Ectodermal cell (in vitro differentiated cells): ENCODE results near the gene PDCD11.

Experiments
- H3K27ac ChIP-seq: 2 replicates; pipeline ENCODE4 v1.7.0; 2013; ENCODE audit warnings: mild to moderate bottlenecking, low read depth, low read length; ENCODE audit not compliant: insufficient read depth, poor library complexity, severe bottlenecking
- H3K27me3 ChIP-seq: 2 replicates; pipeline ENCODE4 v1.7.0; 2013; ENCODE audit warnings: mild to moderate bottlenecking, low read length; ENCODE audit not compliant: insufficient read depth, control insufficient read depth, poor library complexity, severe bottlenecking
- H3K36me3 ChIP-seq: one replicate; pipeline ENCODE4 v1.7.0; 2013; ENCODE audit warnings: low read length; ENCODE audit not compliant: control insufficient read depth, insufficient read depth
- H3K4me1 ChIP-seq: one replicate; pipeline ENCODE4 v1.7.0; 2013; ENCODE audit warnings: low read length; ENCODE audit not compliant: control insufficient read depth, insufficient read depth
- H3K4me3 ChIP-seq: 2 replicates; pipeline ENCODE4 v1.7.0; 2013; ENCODE audit warnings: low read depth, low read length, control low read depth; ENCODE audit not compliant: insufficient read depth
- H3K9me3 ChIP-seq: 2 replicates; pipeline ENCODE4 v1.7.0; 2013; ENCODE audit warnings: mild to moderate bottlenecking, low read length, moderate library complexity; ENCODE audit not compliant: control insufficient read depth
- WGBS, 2 experiments: methylation state at CpG; one replicate each; pipeline ENCODE4 v1.1.7; 2013; ENCODE audit warnings: missing lambda C conversion rate in 2 of 2; 5-methylcytosine and 5-hydroxymethylcytosine counted together

PDCD11 gene

DNA sequence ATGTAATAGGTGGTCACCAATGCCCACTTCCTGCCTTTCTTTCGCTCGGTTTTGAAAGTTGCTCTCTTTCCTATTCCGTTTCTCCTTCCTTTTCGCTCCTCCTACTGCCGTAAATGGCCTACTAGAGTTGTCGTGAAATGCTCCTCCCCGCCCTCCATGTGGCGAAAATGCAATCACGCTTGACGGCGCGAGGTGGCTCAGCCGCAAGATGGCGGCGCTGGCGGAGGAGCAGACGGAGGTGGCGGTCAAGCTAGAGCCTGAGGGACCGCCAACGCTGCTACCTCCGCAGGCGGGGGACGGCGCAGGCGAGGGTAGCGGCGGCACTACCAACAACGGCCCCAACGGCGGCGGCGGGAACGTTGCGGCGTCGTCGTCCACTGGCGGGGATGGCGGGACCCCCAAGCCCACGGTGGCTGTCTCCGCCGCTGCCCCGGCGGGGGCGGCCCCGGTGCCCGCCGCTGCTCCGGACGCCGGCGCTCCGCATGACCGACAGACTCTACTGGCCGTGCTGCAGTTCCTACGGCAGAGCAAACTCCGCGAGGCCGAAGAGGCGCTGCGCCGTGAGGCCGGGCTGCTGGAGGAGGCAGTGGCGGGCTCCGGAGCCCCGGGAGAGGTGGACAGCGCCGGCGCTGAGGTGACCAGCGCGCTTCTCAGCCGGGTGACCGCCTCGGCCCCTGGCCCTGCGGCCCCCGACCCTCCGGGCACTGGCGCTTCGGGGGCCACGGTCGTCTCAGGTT lies 28.5 kb upstream of the PDCD11 start, which contains the start of gene TAF5:
TAF5 (plus strand) TSS at position 195 of the 737 bp plus-strand sequence; CDS start at position 209, 14 bp downstream.
- Histone ChIP-seq H3K27ac (peak within 1 kb of the TSS; percentile 18), H3K4me1 (peaks cover 3% of the 10 kb centered on the region), H3K36me3 (no peaks in the 10 kb centered on the region), H3K9me3 (no peaks in the 10 kb centered on the region), H3K4me3 (peak within 1 kb of the TSS; percentile 83), H3K27me3 (no peaks in the 10 kb centered on the region)
- 0% methylated on average over 81 of the region's 81 CpGs for WGBS, 2 experiments

DNA sequence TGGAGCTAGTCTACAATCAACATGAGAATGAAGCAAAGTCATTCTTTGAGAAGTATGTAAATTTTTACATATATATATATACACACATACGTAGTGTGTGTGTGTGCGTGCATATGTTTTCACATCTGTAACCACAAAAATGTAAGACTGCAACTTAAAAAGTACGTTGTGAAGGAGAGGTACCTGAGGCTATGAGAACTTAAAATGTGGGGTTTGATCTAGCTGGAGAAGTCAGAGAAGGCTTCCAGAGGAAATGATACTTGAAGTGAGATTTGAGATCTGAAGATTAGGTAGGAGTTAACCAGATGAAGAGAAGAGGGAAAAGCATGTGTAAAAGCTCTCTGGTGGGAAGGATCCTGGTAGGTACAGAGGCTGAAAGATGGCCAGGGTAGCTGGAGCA lies 22.9 kb upstream of the PDCD11 start:
- peaks cover 3% of the 10 kb centered on the region for H3K4me1 ChIP-seq
- WGBS, 2 experiments = 92 to 95% methylated on average over 1 of the region's 3 CpGs
- no peak overlapping the region for H3K27ac ChIP-seq
- H3K27me3 ChIP-seq = no peaks in the 10 kb centered on the region
- H3K36me3 ChIP-seq = peaks cover 10% of the 10 kb centered on the region
- H3K9me3 ChIP-seq = no peaks in the 10 kb centered on the region
- H3K4me3 ChIP-seq = no peak overlapping the region

DNA sequence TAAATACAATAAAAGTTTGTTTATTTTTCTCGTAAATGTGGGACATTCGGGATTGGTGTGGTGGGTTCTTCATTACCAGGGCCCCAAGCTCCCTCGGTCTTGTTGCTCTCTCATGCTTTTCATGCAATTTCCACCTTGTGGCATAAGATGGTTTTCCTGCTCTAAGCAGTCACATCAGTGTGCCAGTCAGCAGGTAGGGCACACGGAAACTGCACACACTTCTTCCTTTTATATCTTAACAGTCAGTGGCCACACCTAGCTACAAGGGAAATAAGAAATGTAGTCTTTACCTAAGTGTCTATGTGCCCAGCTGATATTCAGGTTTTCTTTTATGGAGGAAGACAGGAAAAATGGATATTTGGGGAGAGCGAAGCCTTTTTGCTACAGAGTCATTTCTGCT lies 22.2 kb upstream of the PDCD11 start:
- H3K4me3 ChIP-seq = no peak overlapping the region
- peaks cover 3% of the 10 kb centered on the region for H3K4me1 ChIP-seq
- no peaks in the 10 kb centered on the region for H3K9me3 ChIP-seq
- H3K36me3 ChIP-seq = peaks cover 10% of the 10 kb centered on the region
- H3K27ac ChIP-seq = no peak overlapping the region
- WGBS, 2 experiments = 94 to 97% methylated on average over 5 of the region's 5 CpGs
- H3K27me3 ChIP-seq = no peaks in the 10 kb centered on the region

DNA sequence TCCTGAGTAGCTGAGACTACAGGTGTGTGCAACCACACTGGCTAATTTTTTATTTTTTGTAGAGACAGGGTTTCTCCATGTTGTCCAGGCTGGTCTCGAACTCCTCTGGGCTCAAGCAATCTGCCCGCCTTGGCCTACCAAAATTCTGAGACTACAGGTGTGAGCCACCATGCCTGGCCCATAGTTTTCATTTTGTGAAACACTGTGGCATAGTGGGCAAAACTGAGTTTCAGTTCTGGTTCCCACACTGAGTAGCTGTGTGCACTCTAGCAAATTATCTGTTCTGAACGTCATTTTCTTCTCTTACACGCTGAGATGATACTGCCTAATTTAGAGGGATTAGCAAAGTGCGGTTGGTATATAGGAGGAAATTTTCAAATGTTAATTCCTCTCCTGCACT lies 13.7 kb upstream of the PDCD11 start:
- no peaks in the 10 kb centered on the region for H3K4me1 ChIP-seq
- no peak overlapping the region for H3K27ac ChIP-seq
- no peaks in the 10 kb centered on the region for H3K9me3 ChIP-seq
- H3K4me3 ChIP-seq = no peak overlapping the region
- 95 to 98% methylated on average over 4 to 5 of the region's 5 CpGs for WGBS, 2 experiments
- H3K27me3 ChIP-seq = no peaks in the 10 kb centered on the region
- peaks cover 2% of the 10 kb centered on the region for H3K36me3 ChIP-seq

DNA sequence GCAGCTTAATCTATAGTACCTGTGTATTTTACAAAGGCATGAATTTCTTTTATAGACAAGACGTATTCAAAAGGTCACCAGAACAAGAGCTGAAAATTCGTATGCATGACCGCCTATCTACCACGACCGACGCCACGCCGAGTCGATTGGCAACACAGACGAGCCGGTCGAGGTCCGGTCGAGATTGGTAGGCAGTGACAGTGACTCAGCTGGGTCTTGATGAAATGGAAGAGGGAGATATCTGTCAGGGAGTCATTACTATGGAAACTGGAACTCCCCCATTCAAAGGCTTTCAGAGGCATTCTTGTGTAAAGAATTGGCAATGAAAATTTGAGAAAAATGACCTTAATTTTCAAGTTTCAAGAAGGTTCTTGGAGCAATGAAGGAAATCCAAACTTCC lies 2.2 kb upstream of the PDCD11 start:
- no peaks in the 10 kb centered on the region for H3K27me3 ChIP-seq
- H3K9me3 ChIP-seq = no peaks in the 10 kb centered on the region
- 96% methylated on average over 14 of the region's 14 CpGs for WGBS, 2 experiments
- H3K4me1 ChIP-seq = peaks cover 10% of the 10 kb centered on the region
- no peak overlapping the region for H3K27ac ChIP-seq
- peaks cover 13% of the 10 kb centered on the region for H3K36me3 ChIP-seq
- no peak overlapping the region for H3K4me3 ChIP-seq

DNA sequence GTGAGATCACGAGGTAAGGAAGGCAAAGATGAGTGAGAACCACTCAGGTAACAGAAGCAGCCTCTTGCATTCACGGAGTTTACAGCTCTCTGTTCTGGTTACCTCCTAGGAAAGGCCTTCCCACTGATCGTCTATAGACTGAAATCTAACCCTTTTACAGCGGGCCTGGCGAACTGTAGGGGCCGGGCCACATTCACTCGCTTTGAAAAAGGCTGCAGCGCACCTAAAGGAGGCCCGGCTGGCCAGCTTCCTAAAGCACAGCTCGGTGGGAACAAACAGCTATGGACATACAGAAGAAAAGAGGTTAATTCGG lies 716 bp upstream of the PDCD11 start:
- H3K27me3 ChIP-seq = no peaks in the 10 kb centered on the region
- H3K4me1 ChIP-seq = peaks cover 10% of the 10 kb centered on the region
- no peaks in the 10 kb centered on the region for H3K9me3 ChIP-seq
- no peak overlapping the region for H3K27ac ChIP-seq
- peaks cover 19% of the 10 kb centered on the region for H3K36me3 ChIP-seq
- WGBS, 2 experiments = 6 to 8% methylated on average over 11 of the region's 11 CpGs
- peak overlapping the region; percentile 86 for H3K4me3 ChIP-seq

DNA sequence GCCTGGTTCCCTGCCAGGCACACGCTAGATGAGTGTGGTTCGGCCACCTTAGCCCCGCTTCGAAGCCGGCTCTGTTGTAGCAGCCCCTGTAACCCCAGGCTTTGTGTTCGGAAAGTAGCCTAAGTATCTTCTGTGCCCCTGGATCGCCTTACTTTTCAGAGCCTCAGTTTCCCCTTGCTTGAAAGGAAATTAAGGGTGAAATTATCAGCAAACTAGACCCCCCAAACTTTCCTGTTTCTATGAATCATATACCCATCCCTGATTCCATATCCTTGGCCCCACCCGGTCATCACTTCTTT lies 312 bp downstream of the PDCD11 start:
- no peaks in the 10 kb centered on the region for H3K27me3 ChIP-seq
- peaks cover 10% of the 10 kb centered on the region for H3K4me1 ChIP-seq
- H3K36me3 ChIP-seq = peaks cover 22% of the 10 kb centered on the region
- 0 to 1% methylated on average over 8 of the region's 8 CpGs for WGBS, 2 experiments
- no peak overlapping the region for H3K27ac ChIP-seq
- H3K9me3 ChIP-seq = no peaks in the 10 kb centered on the region
- peak overlapping the region; percentile 86 for H3K4me3 ChIP-seq

DNA sequence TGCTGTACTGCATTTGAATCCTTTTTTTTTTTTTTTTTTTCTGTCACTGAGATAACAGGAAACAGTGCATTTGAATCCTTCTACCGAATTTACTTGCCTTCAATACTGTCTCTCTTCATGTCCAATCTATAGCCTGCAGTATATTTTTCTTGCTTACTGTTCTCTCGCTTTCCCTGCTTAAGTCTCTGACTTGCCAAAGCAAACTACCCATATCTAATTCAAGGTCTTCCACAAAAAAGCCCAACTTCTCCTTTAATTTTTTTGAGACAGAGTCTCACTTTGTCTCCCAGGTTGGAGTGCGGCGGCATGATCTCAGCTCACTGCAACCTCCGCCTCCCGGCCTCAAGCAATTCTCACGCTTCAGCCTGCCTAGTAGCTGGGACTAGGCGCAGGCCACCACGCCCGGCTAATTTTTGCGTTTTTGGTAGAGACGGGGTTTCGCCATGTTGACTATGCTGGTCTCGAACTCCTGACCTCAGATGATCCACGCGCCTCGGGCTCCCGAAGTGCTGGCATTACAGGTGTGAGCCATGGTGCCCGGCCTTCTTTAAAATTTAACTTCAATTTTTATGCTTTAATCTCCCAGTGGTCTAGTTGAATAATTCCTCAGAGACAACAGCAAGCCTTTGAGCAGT lies 882 bp downstream of the PDCD11 start:
- Histone ChIP-seq H3K4me3 (peak overlapping the region; percentile 86), H3K4me1 (peaks cover 10% of the 10 kb centered on the region), H3K36me3 (peaks cover 22% of the 10 kb centered on the region), H3K27ac (no peak overlapping the region), H3K9me3 (no peaks in the 10 kb centered on the region), H3K27me3 (no peaks in the 10 kb centered on the region)
- WGBS, 2 experiments = 78 to 82% methylated on average over 19 of the region's 19 CpGs

DNA sequence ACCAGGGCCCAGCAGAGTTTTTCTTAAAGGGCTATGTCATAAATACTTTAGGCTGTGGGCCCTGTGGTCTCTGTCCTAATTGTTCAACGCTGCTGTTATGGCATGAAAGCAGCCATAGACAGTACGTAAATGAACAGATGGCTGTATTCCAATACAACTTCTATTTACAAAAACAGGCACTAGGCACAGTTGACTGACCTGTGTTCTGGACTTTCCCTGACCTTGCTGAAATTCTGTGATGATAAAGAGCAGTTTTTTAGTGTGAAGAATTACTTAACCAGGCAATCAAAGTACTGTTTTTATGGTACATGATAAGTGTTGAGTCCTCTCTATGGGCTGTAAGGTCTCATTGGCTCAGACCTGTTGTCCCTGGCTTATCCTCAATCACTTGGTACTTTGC lies 17.1 kb downstream of the PDCD11 start:
- H3K9me3 ChIP-seq = no peaks in the 10 kb centered on the region
- no peaks in the 10 kb centered on the region for H3K4me1 ChIP-seq
- WGBS, 2 experiments = 96% methylated on average over 2 of the region's 2 CpGs
- H3K4me3 ChIP-seq = no peak overlapping the region
- H3K27ac ChIP-seq = no peak overlapping the region
- peaks cover 69% of the 10 kb centered on the region for H3K36me3 ChIP-seq
- no peaks in the 10 kb centered on the region for H3K27me3 ChIP-seq

DNA sequence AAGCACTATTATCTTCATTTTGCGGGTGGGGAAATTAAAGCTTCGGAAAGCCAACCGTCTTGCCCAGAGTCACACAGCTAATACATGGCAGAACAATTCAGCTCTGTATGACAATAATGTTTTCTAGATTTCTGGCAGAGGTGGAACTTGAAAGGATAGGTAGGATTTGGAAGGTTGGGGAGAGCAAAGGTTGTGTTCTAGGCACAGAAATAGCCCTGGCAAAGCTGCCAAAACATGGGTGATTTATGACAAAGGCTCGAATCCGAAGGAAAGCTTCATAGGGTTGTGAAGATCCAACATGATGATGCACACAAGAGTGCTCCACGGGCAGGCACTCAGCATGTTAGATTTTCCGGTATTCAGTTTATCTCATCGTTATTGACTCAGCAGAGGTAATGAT lies 19.2 kb downstream of the PDCD11 start:
- Histone ChIP-seq H3K27ac (no peak overlapping the region), H3K4me1 (no peaks in the 10 kb centered on the region), H3K27me3 (no peaks in the 10 kb centered on the region), H3K4me3 (no peak overlapping the region), H3K36me3 (peaks cover 77% of the 10 kb centered on the region), H3K9me3 (no peaks in the 10 kb centered on the region)
- 96 to 97% methylated on average over 8 of the region's 8 CpGs for WGBS, 2 experiments
